SU-DHL-6 (cell line): ENCODE measurements around the gene CIRBP.

ENCODE experiments used
- CTCF ChIP-seq: fragments of 200-600 bp; sonication (generic); IDR thresholded peaks from one replicate; pipeline ENCODE4 v1.5.1; 2017; ENCODE audit warnings: antibody characterized with exemption, mild to moderate bottlenecking, low read length, moderate library complexity; ENCODE audit not compliant: insufficient read depth, poor library complexity, severe bottlenecking
- EZH2phosphoT487 ChIP-seq: fragments of 200-600 bp; sonication (generic), shearing (Covaris generic); conservative IDR thresholded peaks from 2 replicates; pipeline ENCODE4 v1.6.1; 2018; ENCODE audit warnings: mild to moderate bottlenecking, antibody characterized with exemption, low read length, moderate library complexity, mixed read lengths

DNA sequence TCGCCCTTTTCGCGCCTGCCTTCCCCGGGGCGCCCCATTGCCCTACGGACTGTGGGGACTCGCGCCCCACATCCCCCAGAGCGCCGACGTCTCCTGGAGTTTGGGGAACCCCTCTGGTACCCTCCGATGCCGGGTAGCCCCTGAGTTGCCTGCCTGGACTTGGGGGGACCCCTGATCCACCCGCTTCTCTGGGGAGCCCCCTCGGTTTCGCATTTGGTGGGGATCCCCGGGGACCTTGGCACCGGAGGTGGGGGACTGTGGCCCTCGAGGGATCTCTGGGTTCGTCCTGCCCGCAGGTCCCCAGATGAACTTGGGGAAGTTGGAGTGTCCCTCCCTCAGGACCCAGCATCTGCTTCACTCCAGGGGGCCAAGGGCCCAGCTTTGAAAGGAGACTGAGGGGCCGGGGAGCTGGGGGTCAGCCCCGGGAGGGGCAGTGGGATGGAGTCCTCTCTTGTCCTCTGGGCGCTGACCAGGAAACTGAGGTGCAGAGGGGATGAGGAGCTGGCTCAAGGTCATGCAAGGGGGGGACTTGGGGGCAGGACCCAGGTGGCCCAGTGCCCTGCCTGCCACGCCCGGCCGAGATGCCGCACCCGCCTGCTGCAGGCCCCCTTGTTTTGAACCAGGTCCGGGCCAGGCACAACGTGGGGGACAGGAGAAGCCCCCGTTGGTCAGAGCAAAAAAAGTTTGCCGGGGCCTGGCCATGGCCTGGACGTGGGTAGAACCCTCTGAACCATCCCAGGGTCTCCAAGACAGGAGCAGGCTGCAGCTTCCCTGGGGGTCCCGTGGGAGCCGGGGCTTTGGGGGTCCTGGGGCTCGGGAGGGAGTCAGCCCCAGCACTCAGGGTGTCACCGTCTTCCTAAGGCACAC, 17.6 kb downstream of the CIRBP start:
- TF ChIP-seq CTCF: no peak
- no peak for TF ChIP-seq EZH2phosphoT487
